ENCODE data around the gene RHBDD1.

DNA sequence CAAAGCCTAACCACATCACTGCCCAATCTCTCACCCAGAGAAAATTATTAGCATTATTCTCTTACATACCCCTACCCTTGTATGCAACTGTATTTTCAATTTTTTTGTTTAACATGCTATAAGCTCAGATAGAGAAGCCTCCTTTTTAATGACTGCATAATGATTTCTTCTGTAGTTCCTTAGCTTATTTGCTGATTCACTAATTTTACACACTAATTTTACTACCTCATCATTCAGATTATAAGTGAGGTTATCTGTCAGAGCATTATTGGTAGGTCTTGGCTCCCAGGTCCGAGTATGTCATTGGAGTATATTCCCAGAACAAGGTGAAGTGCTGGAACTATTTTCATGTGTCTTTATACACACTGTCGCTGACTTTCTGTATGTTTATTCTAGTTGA, 45.4 kb downstream of the RHBDD1 start:
- TF ChIP-seq POLR2A (IDR thresholded peaks at IDR 0.05; ENCODE audit: low read length) = no peak
- TF ChIP-seq GATA1 (IDR thresholded peaks at IDR 0.05; ENCODE audit: low read depth, low read length) = no peak

Measured in erythroblast (primary cell).